DMS153 (cell line): ENCODE data around the gene UBR4.

ENCODE experiments used
- DNase-seq: peaks from one replicate; lab custom pipeline; 2025; lab: John Stamatoyannopoulos, UW

The UBR4 gene

DNA sequence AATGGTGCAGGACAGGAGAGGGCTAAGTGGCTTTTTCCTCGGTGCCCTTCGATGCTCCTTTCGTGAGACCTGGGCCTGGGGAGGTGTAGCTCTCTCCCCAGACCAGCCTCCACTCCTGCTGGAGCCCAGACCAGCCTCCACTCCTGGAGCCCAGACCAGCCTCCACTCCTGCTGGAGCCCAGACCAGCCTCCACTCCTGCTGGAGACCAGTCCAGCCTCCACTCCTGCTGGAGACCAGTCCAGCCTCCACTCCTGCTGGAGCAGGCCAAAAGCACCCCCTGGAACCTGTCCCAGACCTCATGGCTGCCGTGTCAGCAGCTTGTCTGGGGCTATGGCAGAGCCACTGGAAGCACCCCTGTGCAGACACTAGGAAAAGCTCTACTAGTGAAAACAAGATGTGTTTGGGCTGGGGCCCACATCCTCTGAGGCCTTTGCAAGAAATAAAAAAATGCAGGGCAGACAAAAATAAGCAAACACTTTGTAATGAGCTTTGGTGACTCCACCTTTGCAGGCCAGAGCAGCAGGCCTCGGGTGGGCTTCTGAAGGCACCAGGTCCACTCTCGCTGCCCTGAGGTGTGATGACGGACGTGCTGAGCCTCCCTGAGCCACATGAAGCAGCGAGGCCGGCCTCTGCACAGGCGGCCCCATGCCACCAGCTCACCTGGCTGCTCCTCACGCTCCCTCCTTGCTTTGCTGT is 137.6 kb downstream of the UBR4 start:
- no peak for DNase-seq

DNA sequence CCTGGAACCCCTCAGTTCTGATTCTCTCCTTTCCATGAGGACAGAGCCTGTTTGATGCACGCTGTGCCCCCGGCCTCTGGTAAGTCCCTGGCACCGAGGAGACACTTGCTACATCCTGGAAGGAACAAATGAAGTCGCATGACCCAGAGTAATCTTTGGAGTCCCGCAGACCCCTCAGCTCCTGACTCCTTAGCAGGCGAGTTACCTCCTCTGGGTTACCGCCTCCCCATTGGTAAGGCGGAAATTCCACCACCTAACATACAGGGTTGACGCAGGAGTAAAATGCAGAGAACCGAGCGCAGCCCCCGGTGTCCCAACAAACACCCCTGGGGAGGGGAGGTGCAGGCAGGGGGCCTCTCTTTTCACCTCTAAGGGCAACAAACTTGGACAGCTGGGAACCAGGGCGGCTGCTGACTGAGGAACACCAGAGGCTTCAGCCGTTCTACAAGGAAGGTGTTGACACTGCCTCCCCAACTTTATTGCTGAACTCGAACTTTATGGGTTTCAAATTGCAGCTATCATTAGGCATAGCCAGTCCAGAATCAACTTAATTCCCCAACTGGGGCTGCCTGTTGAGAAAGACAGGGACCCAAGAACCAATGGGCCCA is 138.3 kb downstream of the UBR4 start:
- no peak for DNase-seq

DNA sequence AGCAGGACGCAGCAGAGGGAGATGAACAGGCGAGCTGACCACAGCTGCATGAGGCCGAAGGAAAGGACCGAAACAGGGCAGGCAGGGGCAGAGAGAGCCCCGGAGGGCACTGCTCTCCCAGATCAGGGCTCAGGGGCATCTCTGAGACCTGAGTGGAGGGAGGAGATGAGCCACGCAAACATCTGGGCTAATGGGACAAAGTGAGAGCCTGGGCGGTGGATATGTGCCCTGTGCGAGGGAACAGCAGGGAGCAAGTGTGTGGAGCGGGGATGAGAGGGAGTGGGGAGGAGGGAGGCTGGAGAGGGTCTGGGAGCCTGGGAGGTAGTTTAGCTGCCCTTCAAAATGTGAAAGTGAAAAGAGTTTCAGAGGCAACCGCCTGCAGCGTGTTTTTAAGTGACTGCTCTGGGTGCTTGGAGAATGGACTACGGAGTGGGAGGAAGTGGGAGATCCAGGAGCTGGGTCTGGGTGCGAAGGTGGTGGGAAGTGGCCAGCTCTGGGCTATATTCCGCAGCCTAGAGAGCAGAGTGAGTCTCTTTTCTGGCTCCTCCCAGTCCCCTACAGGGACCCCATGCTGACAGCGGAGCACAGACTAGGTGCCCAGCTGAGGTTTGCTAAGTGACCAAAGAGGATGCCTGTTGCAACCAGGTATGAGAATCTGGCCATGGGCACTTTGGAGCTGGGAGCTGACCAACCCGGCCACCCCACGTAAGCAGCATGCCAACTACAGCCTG is 139.0 kb downstream of the UBR4 start:
- no peak for DNase-seq

DNA sequence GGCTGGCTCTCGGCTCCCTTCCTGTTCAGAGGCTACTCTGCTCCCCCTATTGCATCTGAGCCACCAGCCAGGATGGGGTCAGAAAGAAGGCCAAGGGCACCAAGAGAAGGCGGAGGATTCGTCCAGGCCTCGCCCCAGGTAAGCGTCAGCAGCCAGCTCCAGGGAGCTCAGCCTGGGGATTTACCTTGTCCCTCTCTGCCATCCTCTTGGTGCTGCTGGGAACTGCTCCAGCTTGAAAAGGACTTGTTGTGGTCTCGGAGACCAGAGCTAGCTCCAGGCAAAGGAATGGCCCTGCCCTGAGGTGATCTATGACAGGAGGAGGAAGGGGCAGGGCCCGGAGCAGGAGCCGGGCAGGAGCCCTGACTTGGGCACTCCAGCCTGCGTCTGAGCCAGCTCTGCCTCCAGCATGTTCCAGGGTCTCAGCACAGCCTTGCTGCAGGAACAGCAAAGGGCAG is 139.8 kb downstream of the UBR4 start:
- no peak for DNase-seq

DNA sequence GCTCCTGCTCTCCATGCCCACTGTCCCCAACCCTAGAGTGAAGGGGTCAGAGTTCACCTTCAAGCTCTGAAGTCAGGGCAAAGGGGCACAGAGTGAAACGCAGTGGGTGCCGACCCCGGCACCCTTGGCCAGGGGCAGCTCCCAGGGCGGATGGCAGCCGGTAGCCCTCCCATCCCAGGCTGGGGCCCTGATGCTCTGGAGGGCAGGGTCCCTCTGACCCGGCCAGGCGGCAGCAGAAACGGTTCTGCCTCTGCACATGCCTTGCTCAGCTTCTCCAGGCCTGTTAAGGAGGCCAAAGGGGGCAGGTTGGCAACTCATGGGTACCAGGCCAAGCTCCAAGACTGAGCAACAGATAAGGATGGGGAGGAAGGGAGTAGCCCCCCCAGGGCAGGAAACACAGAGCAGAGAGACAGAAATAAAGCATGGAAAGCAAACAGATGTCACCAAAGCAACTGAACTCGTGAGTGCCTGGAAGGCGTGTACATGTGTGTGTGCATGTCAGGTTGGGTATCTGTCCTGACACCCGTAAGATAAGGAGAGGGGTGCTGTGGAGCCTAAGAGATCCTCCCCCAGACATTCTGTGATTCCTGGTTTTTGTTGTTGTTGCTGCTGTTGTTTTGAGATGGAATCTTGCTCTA is 141.3 kb downstream of the UBR4 start:
- no peak for DNase-seq

DNA sequence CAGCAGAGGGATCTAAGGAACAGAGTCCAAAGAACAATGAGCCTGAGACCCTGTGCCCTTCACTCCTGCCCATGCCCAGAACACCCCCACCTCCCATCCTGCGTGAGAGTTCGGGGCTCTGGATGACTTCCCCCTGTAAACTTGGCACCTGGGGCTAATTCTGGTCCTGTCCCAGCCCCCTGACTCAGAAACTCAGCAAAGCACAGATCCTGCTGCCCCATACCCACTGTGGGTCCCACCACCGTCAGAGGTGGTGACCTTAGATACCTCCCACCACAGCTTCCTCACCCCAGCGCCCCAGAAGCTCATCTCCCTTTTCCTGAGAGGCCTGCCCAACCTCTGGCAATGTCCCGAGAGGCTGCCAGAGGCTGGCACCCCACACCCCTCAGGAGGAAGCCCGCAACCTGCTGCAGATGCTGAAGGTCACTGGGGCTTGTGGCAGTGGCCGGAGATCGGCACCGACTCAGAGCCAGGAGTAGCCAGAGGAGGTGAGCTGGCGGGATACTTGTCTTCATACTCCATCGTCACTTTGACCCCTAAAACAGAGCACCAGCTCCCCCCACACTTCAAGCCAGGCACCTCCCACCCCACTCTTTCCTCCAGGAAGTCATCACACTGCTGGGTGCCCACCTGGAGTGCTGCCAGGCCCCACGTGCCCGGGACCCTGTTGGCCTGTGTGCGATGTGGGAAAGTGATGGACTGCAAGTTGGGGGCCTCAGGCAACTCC is 142.0 kb downstream of the UBR4 start:
- no peak for DNase-seq

DNA sequence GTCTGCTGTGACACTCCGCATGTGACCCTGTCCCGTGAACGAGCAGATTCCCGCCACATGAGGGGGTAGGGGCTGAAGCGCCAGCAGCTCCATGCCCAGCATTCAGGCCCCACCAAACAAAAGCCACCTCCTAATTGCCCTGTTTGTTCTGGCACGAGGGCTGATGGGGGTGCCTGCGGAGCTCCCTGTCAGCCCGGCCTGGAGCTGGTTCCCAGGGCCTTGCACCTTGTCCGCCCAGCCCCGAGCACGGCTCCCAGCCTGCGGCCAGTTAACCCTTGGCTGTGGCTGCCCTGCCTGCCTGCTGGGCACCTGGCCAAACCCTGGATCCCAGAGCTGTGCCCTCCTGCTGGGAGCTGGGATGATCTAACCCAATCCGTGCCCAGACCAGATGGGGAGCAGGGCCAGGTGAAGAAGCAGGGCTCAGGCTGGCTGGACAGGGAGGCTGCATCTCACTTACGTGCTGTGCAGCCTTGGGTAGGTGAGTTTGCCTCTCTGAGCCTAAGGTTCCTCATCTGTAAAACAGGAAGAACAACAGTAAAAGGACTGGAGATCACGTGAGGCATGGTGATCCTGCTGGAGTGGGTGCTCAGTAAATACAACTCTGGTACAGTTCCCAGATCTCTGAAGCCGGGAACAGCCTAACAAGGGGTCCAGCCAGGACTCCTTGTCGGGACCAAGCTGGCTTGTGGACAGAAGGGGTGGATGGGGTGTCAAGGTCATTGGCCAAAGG is 142.7 kb downstream of the UBR4 start:
- peak; percentile 45 for DNase-seq

DNA sequence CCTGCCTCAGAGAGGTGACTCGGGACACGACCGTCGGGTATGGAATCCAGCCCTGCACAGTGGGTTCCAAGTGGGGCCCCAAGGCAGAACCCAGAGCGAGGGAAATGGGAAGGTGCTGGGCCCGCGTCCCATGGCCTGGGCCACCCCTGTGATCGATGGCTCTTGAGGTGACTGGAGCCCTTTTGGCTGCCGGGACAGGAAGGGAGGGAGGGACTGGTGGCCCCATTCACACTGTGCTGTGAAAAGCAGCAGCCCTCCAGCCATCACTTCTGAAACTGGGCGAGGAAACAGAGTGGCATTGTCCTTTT is 143.2 kb downstream of the UBR4 start:
- no peak for DNase-seq

DNA sequence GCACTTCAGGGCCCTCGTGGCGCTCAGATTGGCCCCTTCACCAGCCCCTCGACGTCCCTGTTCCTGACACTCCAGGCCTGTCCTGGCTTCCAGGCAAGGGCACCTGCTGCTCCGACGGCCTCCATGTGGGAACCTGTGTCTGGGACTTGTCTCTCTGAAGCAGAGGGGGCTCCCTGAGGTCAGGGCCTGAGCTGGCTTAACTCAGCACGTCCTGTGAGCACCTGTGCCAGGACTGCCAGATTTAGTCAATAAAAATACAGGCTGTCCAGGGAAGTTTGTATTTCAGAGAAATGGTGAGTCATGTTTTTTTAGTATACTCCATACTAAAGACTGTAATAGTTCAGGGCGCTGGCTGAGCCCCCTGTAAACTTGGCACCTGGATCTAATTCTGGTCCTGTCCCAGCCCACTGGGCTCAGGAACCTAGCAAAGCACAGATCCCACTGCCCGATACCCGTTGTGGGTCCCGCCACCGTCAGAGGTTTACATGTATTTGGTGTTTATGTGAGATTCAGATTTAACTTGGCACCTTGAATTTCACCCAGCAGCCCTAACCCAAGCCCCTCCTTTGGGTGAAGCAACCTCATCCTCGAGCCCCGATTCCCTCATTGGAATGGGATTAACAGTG is 143.7 kb downstream of the UBR4 start:
- no peak for DNase-seq

DNA sequence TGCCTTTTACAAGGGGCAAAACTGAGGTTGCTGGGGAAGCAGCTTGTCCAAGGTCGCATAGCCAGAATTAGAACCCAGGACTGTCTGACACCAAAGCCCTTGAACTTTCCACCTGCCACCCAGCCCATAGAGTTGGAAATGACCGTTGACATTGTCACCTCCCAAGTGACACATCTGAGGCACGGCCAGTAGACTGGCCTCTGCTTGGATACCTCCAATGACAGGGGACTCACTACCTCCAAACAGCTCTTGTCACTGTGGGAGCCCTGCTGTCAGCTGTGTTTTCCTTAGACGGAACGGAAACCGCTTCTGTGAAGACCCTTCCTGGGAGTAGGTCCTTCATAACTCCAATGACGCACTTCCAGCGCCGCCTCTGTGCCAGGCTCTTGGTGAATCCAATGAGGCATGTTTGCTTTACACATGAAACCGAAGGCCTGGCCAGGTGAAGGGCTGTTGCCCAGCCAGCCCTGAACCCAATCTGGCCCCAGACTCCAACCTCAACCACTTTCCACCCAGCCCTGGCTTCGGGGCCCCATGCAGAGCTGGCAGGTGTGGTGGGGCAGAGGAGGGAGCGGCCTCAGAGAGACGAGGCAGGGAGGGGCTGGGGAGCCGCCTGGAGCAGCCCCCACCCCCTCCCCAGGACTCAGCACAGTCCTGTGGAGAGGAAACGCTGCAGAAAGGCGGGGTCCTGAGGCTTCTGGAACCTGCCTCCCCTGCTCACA is 144.4 kb downstream of the UBR4 start:
- DNase-seq = no peak

DNA sequence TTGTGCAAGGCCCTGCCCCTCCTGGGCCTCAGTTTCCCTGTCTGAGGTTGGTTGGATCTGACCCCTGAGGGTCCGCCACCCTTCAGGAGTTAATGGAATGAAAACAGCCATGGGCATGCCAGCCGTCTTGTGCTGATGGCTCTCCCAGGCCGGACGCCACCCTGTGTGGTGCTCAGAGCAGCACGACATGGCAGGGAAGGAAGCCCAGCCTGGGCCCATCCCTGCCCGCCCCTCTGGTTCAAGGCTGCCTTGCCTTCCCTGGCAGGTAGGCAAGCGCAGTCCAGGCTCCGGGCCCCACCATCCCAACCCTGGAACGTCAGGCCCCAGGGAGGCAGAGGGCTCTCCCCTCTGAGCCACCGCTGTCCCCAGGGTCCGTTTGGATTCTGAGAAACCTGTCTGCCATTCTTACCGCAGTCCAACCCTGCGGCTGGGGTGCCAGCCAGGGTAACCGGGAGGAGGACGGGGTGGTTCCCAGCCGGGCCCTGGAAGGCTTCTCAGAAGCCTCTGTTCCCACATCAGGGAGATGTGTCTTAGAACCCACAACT is 145.1 kb downstream of the UBR4 start:
- no peak for DNase-seq

DNA sequence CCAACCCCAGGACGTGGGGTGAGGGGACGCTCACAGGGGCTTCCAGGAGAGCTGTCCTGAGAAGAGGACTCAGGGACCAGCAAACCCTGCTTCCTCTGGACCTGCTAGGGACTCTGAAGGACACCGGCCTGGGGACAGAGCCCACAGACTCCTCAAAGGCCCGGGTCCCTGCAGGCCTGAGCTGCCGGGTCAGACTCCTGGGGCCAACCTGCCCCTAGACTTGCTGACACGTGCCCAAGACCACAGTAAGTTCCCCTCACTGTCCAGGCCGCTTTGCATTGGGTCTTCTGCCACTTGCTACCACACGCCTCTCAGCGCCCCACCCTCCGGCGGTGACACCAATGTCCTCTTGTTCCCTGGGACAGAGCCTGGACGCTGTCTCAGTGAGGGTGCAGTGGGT is 146.9 kb downstream of the UBR4 start:
- no peak for DNase-seq

DNA sequence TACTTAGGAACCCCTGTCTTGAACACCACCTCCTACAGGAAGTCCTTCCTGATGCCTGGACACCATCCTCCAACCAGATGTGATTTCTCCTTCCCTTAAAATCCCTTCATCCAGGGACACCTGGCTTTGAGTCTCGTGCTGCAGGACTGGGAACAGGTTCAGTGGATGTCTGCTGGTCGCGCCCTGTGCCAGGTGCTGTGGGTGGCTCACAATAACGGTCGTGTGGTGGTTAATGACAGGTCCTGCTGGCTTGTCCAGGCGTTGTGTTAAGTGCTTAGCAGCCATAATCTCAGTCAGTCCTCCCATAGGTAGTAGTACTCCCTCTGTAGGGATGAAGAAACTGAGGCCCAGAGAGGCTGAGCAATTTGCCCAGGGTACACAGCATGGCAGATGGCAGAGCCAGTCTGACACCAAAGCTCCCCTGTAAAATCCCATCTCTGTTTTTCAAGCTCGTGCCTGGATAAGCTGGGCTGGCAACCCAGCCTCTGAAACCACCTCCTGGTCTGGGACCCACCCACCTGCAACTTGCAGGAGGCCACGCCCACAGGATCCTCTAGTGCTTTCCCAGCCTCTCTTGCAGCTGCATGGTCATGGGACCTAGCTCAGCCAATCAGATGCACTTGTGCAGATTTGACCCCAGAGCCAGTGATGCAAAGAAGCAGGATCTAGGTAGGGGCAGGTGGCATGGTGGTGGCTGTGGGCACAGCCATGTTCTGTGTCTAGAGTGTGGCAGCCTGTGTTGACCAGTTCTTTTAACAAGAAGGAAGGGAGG is 147.6 kb downstream of the UBR4 start:
- no peak for DNase-seq

DNA sequence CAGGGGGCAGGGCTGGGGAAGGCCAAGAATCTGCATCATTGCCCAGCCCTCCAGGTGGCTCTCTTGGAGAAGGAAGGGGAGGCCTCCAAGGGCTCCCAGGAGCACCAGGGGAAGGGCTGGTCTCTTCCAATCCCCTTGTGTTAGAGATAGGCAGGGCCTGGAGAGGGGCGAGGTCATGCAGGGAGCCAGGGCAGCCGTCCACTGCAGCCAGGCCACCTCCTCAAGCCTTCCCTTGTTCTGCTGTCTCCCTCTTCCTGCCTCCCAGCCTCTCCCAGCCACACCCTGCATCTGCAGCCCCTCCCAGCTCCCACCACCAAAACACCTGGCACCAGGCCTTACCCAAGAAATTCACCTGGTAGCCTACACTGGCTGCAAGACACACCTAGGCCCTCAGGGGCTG is 148.3 kb downstream of the UBR4 start:
- no peak for DNase-seq

DNA sequence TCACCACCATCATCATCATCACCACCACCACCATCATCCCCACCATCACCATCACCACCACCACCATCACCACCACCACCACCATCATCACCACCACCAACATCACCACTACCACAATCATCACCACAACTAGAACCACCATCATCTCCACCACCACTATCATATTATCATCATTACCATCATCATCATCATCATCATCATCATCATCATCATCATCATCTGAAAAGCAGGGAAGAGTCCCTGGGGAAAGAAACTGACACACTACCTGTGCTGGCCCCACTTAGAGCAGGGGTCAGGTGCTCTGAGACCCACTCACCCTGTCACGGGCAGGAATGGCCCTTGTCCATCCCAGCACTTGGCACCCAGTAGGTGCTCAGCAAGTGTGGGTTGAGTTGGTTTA is 148.7 kb downstream of the UBR4 start:
- DNase-seq = no peak

DNA sequence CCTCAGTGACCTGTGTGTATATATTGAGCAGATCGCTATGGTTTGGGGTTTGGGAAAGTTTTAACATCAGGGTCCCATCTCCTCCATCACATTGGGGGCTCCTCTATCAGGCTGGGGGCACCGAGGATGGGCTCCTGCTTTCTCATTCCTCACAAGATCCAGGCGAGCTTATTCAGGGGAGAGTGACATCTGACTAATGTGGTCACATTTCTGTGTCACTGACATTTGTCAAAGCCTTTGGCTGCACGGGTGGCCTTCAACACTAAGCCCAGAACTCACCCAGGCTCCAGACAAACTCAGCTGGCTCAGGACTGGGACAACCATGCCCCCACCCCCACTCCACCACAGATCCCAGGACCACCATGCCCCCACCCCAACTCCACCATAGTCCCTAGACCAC is 150.3 kb downstream of the UBR4 start:
- DNase-seq = no peak

DNA sequence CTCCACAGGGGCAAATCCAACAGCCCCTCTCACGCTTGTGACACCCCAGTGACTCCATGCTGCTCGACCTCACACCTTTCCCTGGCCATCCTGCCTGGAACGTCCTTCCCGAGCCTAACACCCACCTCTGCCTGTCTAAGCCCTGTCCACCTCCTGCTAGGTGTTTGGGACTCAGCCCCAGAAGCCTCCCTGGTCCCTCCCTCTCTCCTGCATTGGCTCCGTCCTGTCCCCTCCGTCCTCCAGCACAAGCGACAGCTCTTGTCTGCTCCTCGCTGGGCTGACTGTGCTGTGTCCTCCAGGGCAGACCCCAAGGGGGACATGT is 151.6 kb downstream of the UBR4 start:
- DNase-seq = no peak

DNA sequence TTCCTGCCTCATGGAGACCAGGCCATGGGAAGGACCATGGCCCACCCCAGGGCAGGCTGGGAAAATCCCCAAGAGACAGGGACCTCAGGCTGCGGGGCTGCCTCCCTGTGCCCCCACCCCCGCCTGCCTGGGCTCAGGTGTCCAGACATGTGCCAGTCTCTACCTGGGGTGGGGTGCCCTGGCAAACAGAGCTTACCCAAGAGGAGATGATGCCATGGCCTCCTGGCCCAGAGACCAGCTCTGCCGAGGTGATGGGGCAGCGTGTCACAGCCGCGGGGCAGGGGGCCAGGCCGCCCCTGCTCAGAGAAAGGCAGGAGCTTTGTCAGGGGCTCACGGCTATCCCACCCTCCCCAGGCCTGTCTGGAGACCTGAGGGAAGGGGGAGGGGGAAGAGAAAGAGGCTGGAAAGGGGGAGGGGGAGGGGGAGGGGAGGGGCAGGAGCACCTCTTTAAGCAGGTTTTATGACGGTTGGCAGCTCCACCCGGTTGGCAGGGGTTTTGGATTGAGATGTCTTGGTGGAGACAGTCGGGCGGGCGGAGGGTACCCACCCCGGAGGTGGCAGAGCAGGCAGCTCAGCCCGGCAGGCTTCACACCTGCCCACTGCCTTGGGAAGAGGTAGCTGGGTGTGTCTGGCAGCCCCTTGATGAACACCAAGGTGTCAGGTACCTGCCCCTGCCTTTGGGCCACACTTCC is 152.1 kb downstream of the UBR4 start:
- no peak for DNase-seq

DNA sequence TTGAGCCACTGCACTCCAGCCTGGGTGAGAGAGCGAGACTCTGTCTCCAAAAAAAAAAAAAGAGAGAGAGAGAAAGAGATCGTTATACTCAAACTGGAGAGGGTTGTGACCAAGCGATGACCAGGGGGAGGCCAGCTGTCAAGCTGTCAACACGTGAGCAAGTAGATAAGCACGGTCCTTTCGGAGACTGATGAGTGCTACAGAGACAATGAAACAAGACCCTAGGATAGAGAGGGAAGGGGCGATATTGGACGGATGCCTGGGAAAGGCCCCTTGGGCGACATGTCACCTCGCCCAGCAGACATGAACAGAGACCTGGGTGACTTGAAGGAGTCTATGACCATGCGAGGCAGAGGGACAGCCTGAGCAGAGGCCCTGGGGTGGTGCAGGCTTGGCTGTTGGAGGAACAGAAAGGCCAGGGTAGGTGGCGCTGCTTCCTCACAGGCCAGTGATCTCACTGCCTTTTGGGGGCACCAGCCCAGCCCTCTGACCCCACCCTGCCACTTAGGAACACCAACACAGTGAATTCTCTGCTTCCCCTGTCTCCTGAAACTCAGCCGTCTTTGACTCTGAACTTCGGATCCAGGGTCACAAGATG is 152.8 kb downstream of the UBR4 start:
- no peak for DNase-seq
